GM18858 (cell line): ENCODE measurements around the gene COX11.

Experiments
- ATAC-seq: cut with Tn5 transposase; IDR thresholded peaks from one replicate; pipeline ENCODE4 v1.9.1; 2021; ENCODE audit not compliant: unreplicated experiment

Gene COX11

DNA sequence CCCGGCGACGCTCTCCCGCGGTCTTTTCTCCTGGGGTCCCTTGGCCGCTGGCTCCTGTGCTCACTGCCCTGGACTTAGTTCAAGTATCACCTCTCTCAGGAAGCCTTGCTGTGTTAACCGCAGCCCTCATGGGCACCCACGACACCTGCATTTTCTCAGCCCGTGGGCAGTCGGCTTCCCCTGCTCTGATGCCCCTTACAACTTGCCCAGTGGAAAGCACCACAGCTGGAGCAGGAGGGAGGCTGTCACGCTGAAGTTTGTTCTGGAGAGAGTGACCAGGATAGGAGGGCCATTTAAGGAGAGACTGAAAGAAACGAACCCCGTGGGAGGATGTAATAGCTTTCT lies 506 bp upstream of the COX11 start:
- ATAC-seq, result peak; percentile 20

- peak; percentile 15 for ATAC-seq
Measured at GRCh38 chr17:54967621-54968261, 713 bp downstream of the COX11 start.

GRCh38 chr17:54956791-54957190 lies 11.7 kb downstream of the COX11 start:
- no peak for ATAC-seq

DNA sequence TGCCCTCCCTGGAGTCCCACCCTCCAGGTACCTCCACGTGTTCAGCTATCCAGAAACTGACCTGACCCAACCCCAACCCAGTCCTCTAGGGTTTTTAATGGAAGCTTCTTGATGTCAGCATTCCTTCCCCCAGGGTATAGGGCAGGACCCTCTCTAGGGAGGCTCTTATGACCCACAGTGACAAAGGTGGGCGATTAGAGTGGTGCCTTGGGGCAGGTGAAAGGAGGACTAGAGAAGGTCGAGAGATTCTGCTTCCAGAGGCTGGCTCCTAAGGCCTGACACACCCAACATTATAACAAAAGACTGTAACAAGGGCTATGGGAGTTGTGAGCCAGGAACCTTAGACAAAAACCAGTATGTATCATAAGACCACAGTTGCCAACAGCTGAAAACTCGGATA lies 17.2 kb downstream of the COX11 start:
- ATAC-seq, result no peak

GRCh38 chr17:54950116-54950515 lies 18.3 kb downstream of the COX11 start:
- ATAC-seq, result no peak

- ATAC-seq, result no peak
Measured at GRCh38 chr17:54948380-54948779, 20.1 kb downstream of the COX11 start.

- ATAC-seq, result no peak
Measured at GRCh38 chr17:54947396-54947795, 21.1 kb downstream of the COX11 start.

GRCh38 chr17:54945671-54946070 lies 22.8 kb downstream of the COX11 start:
- ATAC-seq, result no peak

- no peak for ATAC-seq
Measured at GRCh38 chr17:54945231-54945630, 23.2 kb downstream of the COX11 start.

- no peak for ATAC-seq
Measured at GRCh38 chr17:54944796-54945195, 23.7 kb downstream of the COX11 start.

- ATAC-seq, result no peak
Measured at GRCh38 chr17:54941285-54941684, 27.2 kb downstream of the COX11 start.

GRCh38 chr17:54937426-54937825 lies 31.0 kb downstream of the COX11 start:
- no peak for ATAC-seq

DNA sequence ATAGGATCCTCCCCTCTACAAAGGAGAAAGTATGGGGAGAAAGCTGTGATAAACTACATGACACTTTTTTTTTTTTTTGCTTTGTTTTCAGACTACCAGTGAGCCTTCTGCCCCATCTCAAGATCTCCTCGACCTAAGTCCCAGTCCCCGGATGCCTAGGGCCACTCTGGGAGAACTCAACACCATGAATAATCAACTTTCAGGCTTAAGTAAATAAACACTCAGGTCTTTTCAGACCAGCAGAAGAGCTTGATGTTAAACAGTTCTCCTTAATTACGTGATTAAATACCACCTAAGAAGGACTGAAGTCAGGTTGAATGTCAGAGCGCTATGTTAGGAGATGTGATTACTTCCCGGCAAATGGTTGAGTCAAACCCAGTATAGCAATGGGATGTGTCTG lies 31.4 kb downstream of the COX11 start:
- ATAC-seq, result no peak

DNA sequence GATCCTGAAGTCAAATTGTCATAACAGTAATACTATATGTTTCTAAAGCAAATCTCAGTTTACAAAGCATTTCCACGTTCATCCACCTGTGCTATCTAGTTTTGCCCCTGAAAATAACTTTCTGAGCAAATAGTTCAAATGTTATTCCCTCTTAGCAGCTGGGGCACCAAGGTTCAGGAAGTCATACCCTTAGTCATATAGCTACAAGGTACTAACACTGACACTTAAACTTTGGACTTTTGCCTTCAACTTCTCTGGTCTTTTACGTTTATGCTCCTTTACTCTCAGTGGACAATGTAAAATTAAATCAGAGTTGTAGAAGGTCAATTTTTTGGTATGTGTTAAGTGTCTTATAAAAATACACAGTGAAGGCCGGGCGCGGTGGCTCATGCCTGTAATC lies 33.0 kb downstream of the COX11 start:
- ATAC-seq, result no peak

GRCh38 chr17:54933921-54934320 lies 34.5 kb downstream of the COX11 start:
- ATAC-seq, result no peak

DNA sequence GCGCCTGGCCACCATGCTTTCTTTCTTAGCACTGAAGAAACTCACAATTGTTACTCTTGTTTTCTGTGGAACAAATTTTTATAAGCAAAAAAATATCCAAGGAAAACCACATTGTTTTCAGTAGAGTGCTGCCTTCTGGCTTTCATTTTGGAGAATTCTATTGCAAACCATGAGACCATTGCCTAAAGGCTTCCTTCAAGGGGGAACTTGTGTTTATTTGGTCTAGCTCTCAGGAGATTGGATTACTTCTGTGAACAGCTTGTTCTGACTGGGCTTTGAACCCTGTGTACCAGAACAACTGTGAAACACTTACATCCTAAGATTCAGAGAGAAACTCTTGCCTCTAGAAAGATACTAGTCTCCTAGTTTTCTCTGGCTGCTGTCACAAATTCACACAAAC lies 35.7 kb downstream of the COX11 start:
- no peak for ATAC-seq

DNA sequence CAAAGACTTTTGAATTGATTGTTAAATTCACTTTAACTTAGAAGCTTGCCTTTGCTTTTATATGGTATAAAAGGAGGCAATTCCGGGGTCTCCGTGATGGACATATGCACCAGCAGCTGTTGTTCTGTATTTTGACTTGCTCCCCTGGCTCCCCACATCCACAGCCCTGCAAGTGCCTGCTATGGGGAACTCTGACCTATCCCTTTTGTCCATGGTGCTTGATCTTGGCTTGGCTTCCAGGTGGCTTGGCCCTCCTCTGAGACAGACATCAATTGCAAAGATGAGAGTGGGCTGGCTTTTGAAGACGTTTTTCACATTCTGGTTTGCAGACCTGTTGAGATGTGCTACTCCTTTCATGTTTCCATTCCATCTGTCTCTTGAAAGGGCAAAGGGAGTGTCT lies 40.9 kb downstream of the COX11 start:
- ATAC-seq, result no peak

DNA sequence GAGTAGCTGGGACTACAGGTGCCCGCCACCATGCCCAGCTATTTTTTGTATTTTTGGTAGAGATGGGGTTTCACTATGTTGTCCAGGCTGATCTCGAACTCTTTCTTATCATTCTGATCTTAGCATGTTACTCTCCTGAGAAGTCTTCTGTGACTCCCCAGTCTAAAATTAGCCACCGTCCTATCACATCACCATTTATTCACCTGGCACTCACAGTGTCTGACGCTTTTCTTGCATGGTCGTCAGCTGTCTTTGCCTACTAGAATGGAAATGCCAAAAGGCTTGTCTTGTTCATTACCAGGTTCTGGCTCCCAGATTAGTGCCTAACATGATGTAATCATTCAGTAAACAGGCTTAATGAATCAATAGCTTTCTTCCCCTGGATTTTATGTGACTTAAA lies 44.0 kb downstream of the COX11 start:
- no peak for ATAC-seq

- ATAC-seq, result no peak
Measured at GRCh38 chr17:54920819-54921218, 47.6 kb downstream of the COX11 start.

- no peak for ATAC-seq
Measured at GRCh38 chr17:54919425-54919824, 49.0 kb downstream of the COX11 start.

GRCh38 chr17:54916721-54917120 lies 51.7 kb downstream of the COX11 start:
- no peak for ATAC-seq
